HepG2 (cell line): ENCODE results near the gene ENTPD2. TPM values are rescaled to one million over a fixed set of nuclear protein-coding genes. Genes with fewer than 3 reads are reported as not detected.

Source experiments
- AGO2 ChIP-seq: fragments of 200-400 bp; formaldehyde crosslinking; optimal IDR thresholded peaks from 2 replicates; pipeline ENCODE3; 2017; ENCODE audit warnings: mild to moderate bottlenecking, low read depth, low read length, moderate library complexity
- CBFB ChIP-seq: sonication (generic); formaldehyde crosslinking; IDR thresholded peaks from 2 replicates; pipeline ENCODE4 v1.4.0; 2020; ENCODE audit warnings: missing genetic modification reagents
- CEBPB ChIP-seq: IDR thresholded peaks from 2 replicates; pipeline ENCODE4 v1.6.1; 2011; ENCODE audit warnings: low read depth, low read length, improper control_type of control experiment, borderline replicate concordance
- CENPBD1 ChIP-seq: sonication (generic); formaldehyde crosslinking; IDR thresholded peaks from 2 replicates; pipeline ENCODE4 v1.8.0; 2022; ENCODE audit warnings: missing genetic modification reagents, low read depth, mild to moderate bottlenecking, borderline replicate concordance
- E2F2 ChIP-seq: sonication (generic); formaldehyde crosslinking; IDR thresholded peaks from 2 replicates; pipeline ENCODE4 v1.4.0; 2020; ENCODE audit warnings: missing genetic modification reagents, borderline replicate concordance
- FUBP1 ChIP-seq: sonication (generic); formaldehyde crosslinking; IDR thresholded peaks from 2 replicates; pipeline ENCODE4 v1.5.1; 2020; ENCODE audit warnings: missing genetic modification reagents, mild to moderate bottlenecking, borderline replicate concordance
- HDAC2 ChIP-seq: sonication (generic); formaldehyde crosslinking; IDR thresholded peaks from 2 replicates; pipeline ENCODE4 v1.4.0; 2020; ENCODE audit warnings: missing genetic modification reagents
- JUND ChIP-seq: sonication (generic); formaldehyde crosslinking; IDR thresholded peaks from 2 replicates; pipeline ENCODE4 v1.8.0; 2022; ENCODE audit warnings: mild to moderate bottlenecking, missing genetic modification reagents
- NCOA2 ChIP-seq: sonication (generic); formaldehyde crosslinking; IDR thresholded peaks from 2 replicates; pipeline ENCODE4 v1.8.0; 2022; ENCODE audit warnings: inconsistent platforms
- NFKBIZ ChIP-seq: IDR thresholded peaks from 2 replicates; pipeline ENCODE4 v1.6.1; 2018; ENCODE audit warnings: missing genetic modification reagents, missing compliant biosample characterization
- NPAS2 ChIP-seq: sonication (generic); formaldehyde crosslinking; IDR thresholded peaks from 2 replicates; pipeline ENCODE4 v1.8.0; 2022; ENCODE audit warnings: mild to moderate bottlenecking, missing genetic modification reagents, borderline replicate concordance
- PHF20 ChIP-seq: sonication (generic); formaldehyde crosslinking; IDR thresholded peaks from 2 replicates; pipeline ENCODE4 v1.5.0; 2020; ENCODE audit warnings: mild to moderate bottlenecking, missing genetic modification reagents
- PRDM10 ChIP-seq: sonication (generic); formaldehyde crosslinking; IDR thresholded peaks from 2 replicates; pipeline ENCODE4 v1.4.0; 2020; ENCODE audit warnings: low read depth, missing genetic modification reagents
- RFX3 ChIP-seq: IDR thresholded peaks from 2 replicates; pipeline ENCODE4 v1.6.1; 2016; ENCODE audit warnings: missing biosample characterization, missing genetic modification reagents
- SKI ChIP-seq: fragments of 450-650 bp; IDR thresholded peaks from one replicate; pipeline ENCODE4 v1.6.1; 2018; ENCODE audit warnings: mild to moderate bottlenecking; ENCODE audit not compliant: partially characterized antibody
- SRSF1 ChIP-seq: fragments of 200-400 bp; formaldehyde crosslinking; optimal IDR thresholded peaks from 2 replicates; pipeline ENCODE3; 2017; ENCODE audit warnings: mild to moderate bottlenecking, low read depth, low read length, moderate library complexity
- TOPORS ChIP-seq: sonication (generic); formaldehyde crosslinking; IDR thresholded peaks from 2 replicates; pipeline ENCODE4 v1.8.0; 2023; ENCODE audit warnings: mild to moderate bottlenecking, missing genetic modification reagents
- ZNF143 ChIP-seq: sonication (generic); formaldehyde crosslinking; IDR thresholded peaks from 2 replicates; pipeline ENCODE4 v1.4.0; 2020; ENCODE audit warnings: missing genetic modification reagents
- ZNF275 ChIP-seq: sonication (generic); formaldehyde crosslinking; IDR thresholded peaks from 2 replicates; pipeline ENCODE4 v1.8.0; 2022; ENCODE audit warnings: missing genetic modification reagents, mild to moderate bottlenecking, inconsistent platforms, borderline replicate concordance
- ZNF552 ChIP-seq: sonication (generic); formaldehyde crosslinking; IDR thresholded peaks from 2 replicates; pipeline ENCODE4 v1.9.0; 2022; ENCODE audit warnings: missing genetic modification reagents, mild to moderate bottlenecking, borderline replicate concordance
- ZNF569 ChIP-seq: sonication (generic); formaldehyde crosslinking; IDR thresholded peaks from 2 replicates; pipeline ENCODE4 v1.5.0; 2020; ENCODE audit warnings: mild to moderate bottlenecking, missing genetic modification reagents, moderate library complexity, borderline replicate concordance
- ZNF782 ChIP-seq: sonication (generic); formaldehyde crosslinking; IDR thresholded peaks from 2 replicates; pipeline ENCODE4 v1.4.0; 2020; ENCODE audit warnings: missing genetic modification reagents, mild to moderate bottlenecking, borderline replicate concordance
- ZSCAN9 ChIP-seq: IDR thresholded peaks from 2 replicates; pipeline ENCODE4 v1.6.1; 2016; ENCODE audit warnings: borderline replicate concordance
- polyA plus RNA-seq, 8 experiments: library from polyadenylated mRNA; depleted of rRNA in 3 of 8; stranded (reverse) in 7 of 8; unstranded in 1 of 8; fragments of >200 nt; fragmentation: Illumina TruSeq in 4 of 8; extraction: Trizol in 4 of 8; gene quantifications; 2 replicates each; pipeline versions ENCODE4 v1.2.1 to v1.2.3, GENCODE V29; 2011 to 2016; ENCODE audit warnings: low read depth in 4 of 8, missing spikeins in 1 of 8, mixed read lengths in 1 of 8; ENCODE audit not compliant: insufficient read depth in 1 of 8
- total RNA-seq, 5 experiments: library from RNA; depleted of rRNA; stranded (reverse); fragments of >200 nt; fragmentation: Illumina TruSeq; extraction: Trizol; gene quantifications; 2 replicates each; pipeline ENCODE4 v1.2.3, GENCODE V29; 2016; ENCODE audit warnings: low read depth in 1 of 5

The ENTPD2 gene
- total and polyA plus RNA-seq, 2 of the 13 experiments (the other 11 are each of a cell fraction or from before 2014, with no cell fraction given): 0.95 to 3.2 TPM

GRCh38 chr9:137054932-137055384 is 1.1 kb upstream of the ENTPD2 start (continued):
- no peak for TF ChIP-seq ZNF569
- no peak for TF ChIP-seq NFKBIZ (CRISPR knock-in tag)
- 0 out of 2 replicates have a peak, but pooled peaks have one; percentile 3 for TF ChIP-seq PHF20
- peak; percentile 72 for TF ChIP-seq SRSF1
- TF ChIP-seq NPAS2: no peak
- no peak for TF ChIP-seq FUBP1 (CRISPR knock-in tag)
- TF ChIP-seq HDAC2 (CRISPR knock-in tag): no peak
- TF ChIP-seq RFX3 (CRISPR knock-in tag): no peak
- TF ChIP-seq E2F2 (CRISPR knock-in tag): no peak
- TF ChIP-seq CBFB (CRISPR knock-in tag): no peak
- TF ChIP-seq PRDM10 (CRISPR knock-in tag): no peak
- no peak for TF ChIP-seq ZSCAN9 (CRISPR knock-in tag)
- TF ChIP-seq NCOA2 (CRISPR knock-in tag): 0 out of 2 replicates have a peak, but pooled peaks have one; percentile 21
- peak; percentile 29 for TF ChIP-seq ZNF143 (CRISPR knock-in tag)
- TF ChIP-seq ZNF552 (CRISPR knock-in tag): no peak
- TF ChIP-seq SKI: no peak
- TF ChIP-seq AGO2: peak; percentile 82
- 0 out of 2 replicates have a peak, but pooled peaks have one; percentile 28 for TF ChIP-seq ZNF782 (CRISPR knock-in tag)
- TF ChIP-seq JUND: 0 out of 2 replicates have a peak, but pooled peaks have one; percentile 5
- TF ChIP-seq CENPBD1: no peak
- TF ChIP-seq TOPORS: peak; percentile 85; the same call in 1 of the 2 replicates
- TF ChIP-seq CEBPB: no peak
- TF ChIP-seq ZNF275 (CRISPR knock-in tag): 0 out of 2 replicates have a peak, but pooled peaks have one; percentile 9
